HG03159 (cell line): Measurements from ENCODE around the gene LRSAM1.

Experiments used
- ATAC-seq: cut with Tn5 transposase; IDR thresholded peaks from one replicate; pipeline ENCODE4 v1.9.1; 2021; ENCODE audit warnings: mild to moderate bottlenecking, moderate library complexity; ENCODE audit not compliant: unreplicated experiment

The LRSAM1 gene

GRCh38 chr9:127450830-127451607 lies at the start of gene LRSAM1, which contains the start of gene RPL12:
LRSAM1 (plus strand) TSS chr9:127451510; CDS start chr9:127454528, 3,018 bp downstream.
RPL12 (minus strand) TSS chr9:127451406; CDS start chr9:127451317, 89 bp downstream.
- ATAC-seq = peak; percentile 65

- ATAC-seq = no peak
These were observed 48.8 kb upstream of the LRSAM1 start for GRCh38 chr9:127402401-127403090.

GRCh38 chr9:127403507-127404192 lies 47.7 kb upstream of the LRSAM1 start:
- ATAC-seq = no peak

- no peak for ATAC-seq
These were observed 46.7 kb upstream of the LRSAM1 start for GRCh38 chr9:127404631-127405030.

GRCh38 chr9:127405344-127406125 lies 45.8 kb upstream of the LRSAM1 start:
- no peak for ATAC-seq

GRCh38 chr9:127406799-127407491 lies 44.4 kb upstream of the LRSAM1 start:
- ATAC-seq = no peak

GRCh38 chr9:127407492-127407843 lies 43.8 kb upstream of the LRSAM1 start:
- no peak for ATAC-seq

GRCh38 chr9:127411122-127411521 lies 40.2 kb upstream of the LRSAM1 start:
- no peak for ATAC-seq

GRCh38 chr9:127415141-127415540 lies 36.2 kb upstream of the LRSAM1 start:
- no peak for ATAC-seq

- ATAC-seq = no peak
These were observed 35.7 kb upstream of the LRSAM1 start for GRCh38 chr9:127415657-127416056.

- ATAC-seq = no peak
These were observed 33.9 kb upstream of the LRSAM1 start for GRCh38 chr9:127417131-127418036.

GRCh38 chr9:127418037-127418471 lies 33.3 kb upstream of the LRSAM1 start:
- no peak for ATAC-seq

GRCh38 chr9:127419348-127419747 lies 32.0 kb upstream of the LRSAM1 start:
- no peak for ATAC-seq

- ATAC-seq = no peak
These were observed 30.3 kb upstream of the LRSAM1 start for GRCh38 chr9:127421057-127421456.

- no peak for ATAC-seq
These were observed 29.1 kb upstream of the LRSAM1 start for GRCh38 chr9:127422133-127422782.

- ATAC-seq = no peak
These were observed 28.5 kb upstream of the LRSAM1 start for GRCh38 chr9:127422787-127423186.

- no peak for ATAC-seq
These were observed 27.8 kb upstream of the LRSAM1 start for GRCh38 chr9:127423476-127423933.

- peak; percentile 84 for ATAC-seq
These were observed 27.2 kb upstream of the LRSAM1 start, which contains the start of gene ZNF79 for GRCh38 chr9:127423934-127424675. ZNF79 (plus strand) TSS chr9:127424382; CDS start chr9:127424788, 406 bp downstream.
